Gastrocnemius medialis (tissue), 4 donors: ENCODE data around the gene DHH. TPM values are rescaled to one million over a fixed set of nuclear protein-coding genes. Genes with fewer than 3 reads are reported as not detected.

ENCODE experiments used
- ATAC-seq, 2 donors: fragments of 150-250 bp; one replicate each; pipeline ENCODE4 v1.9.1; 2016
- DNase-seq, 2 donors: peaks; one replicate each; pipeline ENCODE4 v3.0.0-alpha.2; 2019
- H3K27ac ChIP-seq, 4 donors: fragments of 200-600 bp; sonication (generic); 1 replicate in 1 of 4; 2 replicates in 3 of 4; pipeline ENCODE4 v1.5.1; 2016 to 2018; ENCODE audit warnings: mild to moderate bottlenecking in 2 of 4, moderate library complexity in 1 of 4
- H3K27me3 ChIP-seq, 3 donors: fragments of 200-600 bp; sonication (generic) in 2 of 3; 1 replicate in 1 of 3; 2 replicates in 2 of 3; pipeline versions ENCODE4 v1.5.1 to v1.6.0; 2016 to 2019; ENCODE audit warnings: mild to moderate bottlenecking in 1 of 3, moderate library complexity in 1 of 3
- H3K36me3 ChIP-seq, 2 donors: fragments of 200-600 bp; sonication (generic) in 1 of 2; one replicate each; pipeline ENCODE4 v1.5.1; 2017 to 2018
- H3K4me1 ChIP-seq, 2 donors: fragments of 200-600 bp; sonication (generic) in 1 of 2; one replicate each; pipeline ENCODE4 v1.5.1; 2016 to 2017; ENCODE audit warnings: mild to moderate bottlenecking in 2 of 2
- H3K4me3 ChIP-seq, 4 donors: fragments of 200-600 bp; sonication (generic) in 3 of 4; 1 replicate in 1 of 4; 2 replicates in 3 of 4; pipeline ENCODE4 v1.5.1; 2016 to 2019; ENCODE audit warnings: mild to moderate bottlenecking in 2 of 4
- H3K9me3 ChIP-seq, 3 donors: fragments of 200-600 bp; sonication (generic) in 2 of 3; 1 replicate in 1 of 3; 2 replicates in 2 of 3; pipeline ENCODE4 v1.5.1; 2016 to 2019
- POLR2A ChIP-seq, 2 donors: fragments of 450-650 bp; IDR thresholded peaks; one replicate each; pipeline ENCODE4 v1.6.1; 2017; ENCODE audit warnings: antibody characterized with exemption in 2 of 2, mild to moderate bottlenecking in 2 of 2, moderate library complexity in 2 of 2
- in situ Hi-C, 4 donors: fragments of 200-750 bp; cut with MboI; loops; one replicate each; pipeline versions ENCODE4 v1.15.0 to v1.8.0; 2017; ENCODE audit warnings: low sequenced_read_pairs in 4 of 4
- intact Hi-C: fragments of 100-400 bp; cut with DNase I; formaldehyde crosslinking; loops from one replicate; pipeline ENCODE4 v1.15.1; 2023; ENCODE audit warnings: low total_unique reads
- total RNA-seq, 4 donors: library from RNA; depleted of rRNA; stranded (reverse); fragments of >200 nt; gene quantifications; one replicate each; pipeline versions ENCODE4 v1.1.0 to v1.2.3, GENCODE V29; 2016
- TF ChIP-seq, protein P1 (sequence below), 5 experiments: fragments of 450-650 bp in 3 of 5; fragments of 200-600 bp in 2 of 5; sonication (generic) in 2 of 5; IDR thresholded peaks in 4 of 5; conservative IDR thresholded peaks in 1 of 5; 1 replicate in 4 of 5; 2 replicates in 1 of 5; pipeline ENCODE4 v1.5.1; 2016 to 2019; ENCODE audit warnings: antibody characterized with exemption in 5 of 5, mild to moderate bottlenecking in 3 of 5, moderate library complexity in 3 of 5

DHH gene
- total RNA-seq, 4 donors from 2014 or later, result 0.09 to 0.36 (median 0.15) TPM; not detected in 1

DNA sequence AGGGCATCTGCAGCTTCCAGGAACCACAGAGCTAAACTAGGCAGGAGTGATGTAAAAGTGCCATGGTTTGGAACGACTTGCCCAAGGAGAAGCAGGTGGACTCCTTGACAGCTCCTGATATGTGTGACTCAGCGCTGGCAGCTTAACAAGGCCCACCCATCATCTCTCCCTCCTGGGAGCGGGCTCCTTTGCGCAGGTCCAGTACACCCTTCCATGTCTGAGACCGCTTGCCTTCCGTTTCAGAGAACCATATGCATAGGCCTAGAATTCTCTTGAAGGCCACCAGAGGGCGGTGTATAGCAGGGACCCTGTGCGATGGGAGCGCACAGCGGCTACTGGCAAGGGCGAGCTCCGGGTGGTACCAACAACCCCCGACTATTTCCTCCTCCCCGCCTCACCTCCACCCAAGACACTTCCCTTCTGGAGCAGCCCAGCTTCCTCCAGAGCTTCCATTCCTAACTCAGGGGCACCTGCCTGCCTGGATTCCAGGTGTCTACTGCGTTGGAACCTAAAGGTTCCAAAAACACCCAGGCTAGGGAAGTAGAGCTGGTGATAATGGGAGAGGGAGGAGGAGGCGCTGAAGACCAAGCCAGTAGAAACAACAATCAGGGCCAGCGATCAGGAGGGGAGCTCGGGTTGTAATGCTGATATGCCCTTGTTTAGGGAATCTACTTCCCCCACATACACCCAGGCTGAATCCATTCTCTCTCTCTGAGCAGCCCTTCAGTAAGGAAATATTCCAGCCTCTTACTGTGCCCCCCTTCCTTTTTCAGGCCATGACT, 6.3 kb downstream of the DHH start:
- no peak overlapping the region for H3K27ac ChIP-seq
- H3K36me3 ChIP-seq, result no peaks in the 10 kb centered on the region
- in situ Hi-C loops (loop anchor here in 3 of 4 donors (5.0 to 25.0 kb wide), 3 partner anchors 34 to 149 kb away; no protein-coding TSS in a partner anchor), intact Hi-C loops (loop anchor here (1.0 kb wide), 3 partner anchors 33 to 147 kb away; no protein-coding TSS in a partner anchor)
- TF ChIP-seq, protein P1, sequence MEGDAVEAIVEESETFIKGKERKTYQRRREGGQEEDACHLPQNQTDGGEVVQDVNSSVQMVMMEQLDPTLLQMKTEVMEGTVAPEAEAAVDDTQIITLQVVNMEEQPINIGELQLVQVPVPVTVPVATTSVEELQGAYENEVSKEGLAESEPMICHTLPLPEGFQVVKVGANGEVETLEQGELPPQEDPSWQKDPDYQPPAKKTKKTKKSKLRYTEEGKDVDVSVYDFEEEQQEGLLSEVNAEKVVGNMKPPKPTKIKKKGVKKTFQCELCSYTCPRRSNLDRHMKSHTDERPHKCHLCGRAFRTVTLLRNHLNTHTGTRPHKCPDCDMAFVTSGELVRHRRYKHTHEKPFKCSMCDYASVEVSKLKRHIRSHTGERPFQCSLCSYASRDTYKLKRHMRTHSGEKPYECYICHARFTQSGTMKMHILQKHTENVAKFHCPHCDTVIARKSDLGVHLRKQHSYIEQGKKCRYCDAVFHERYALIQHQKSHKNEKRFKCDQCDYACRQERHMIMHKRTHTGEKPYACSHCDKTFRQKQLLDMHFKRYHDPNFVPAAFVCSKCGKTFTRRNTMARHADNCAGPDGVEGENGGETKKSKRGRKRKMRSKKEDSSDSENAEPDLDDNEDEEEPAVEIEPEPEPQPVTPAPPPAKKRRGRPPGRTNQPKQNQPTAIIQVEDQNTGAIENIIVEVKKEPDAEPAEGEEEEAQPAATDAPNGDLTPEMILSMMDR (IDR thresholded peaks at IDR 0.05 in 4 of 5, conservative IDR thresholded peaks at IDR 0.05 in 1 of 5), result peak; percentile 72 to 92 (median 87)
- no peak for TF ChIP-seq POLR2A (IDR thresholded peaks at IDR 0.05)
- peak; percentile 51 to 77 for DNase-seq
- H3K4me1 ChIP-seq, result peaks cover 8 to 22% of the 10 kb centered on the region in 2 donors
- ATAC-seq, result peak; percentile 94 to 97
- peak overlapping the region in 2 of 4 donors; percentile 20 to 40 for H3K4me3 ChIP-seq
- H3K27me3 ChIP-seq, result peaks cover 42 to 45% (median 45%) of the 10 kb centered on the region in 3 donors
- no peaks in the 10 kb centered on the region for H3K9me3 ChIP-seq

DNA sequence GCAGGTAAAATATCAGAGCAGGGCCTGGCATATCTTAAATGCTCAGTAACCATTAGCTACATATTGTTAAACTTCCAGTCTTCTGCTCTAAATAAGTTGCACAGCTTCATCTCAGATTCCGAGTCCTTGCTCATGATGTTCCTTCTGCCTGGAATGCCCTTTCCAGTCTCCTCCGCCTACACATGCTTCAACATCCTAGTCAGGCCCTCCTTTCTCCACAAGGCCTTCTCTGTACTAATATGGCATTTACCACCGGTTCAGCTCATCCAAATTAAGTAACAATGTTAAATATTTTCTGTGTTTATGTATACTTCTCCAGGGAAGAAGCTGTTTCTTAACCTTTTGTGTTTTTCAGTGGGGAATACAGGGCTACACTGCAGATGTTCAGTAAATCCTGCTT, 8.5 kb downstream of the DHH start:
- Histone ChIP-seq H3K4me3 (no peak overlapping the region), H3K4me1 (peaks cover 8% of the 10 kb centered on the region in 2 donors), H3K27me3 (peaks cover 20 to 24% (median 23%) of the 10 kb centered on the region in 3 donors), H3K9me3 (no peaks in the 10 kb centered on the region), H3K36me3 (no peaks in the 10 kb centered on the region), H3K27ac (no peak overlapping the region)
- in situ Hi-C loops (loop anchor here in 3 of 4 donors (5.0 to 25.0 kb wide), 3 partner anchors 36 to 151 kb away; no protein-coding TSS in a partner anchor), intact Hi-C loops (no loop called here)
- TF ChIP-seq, protein P1 (IDR thresholded peaks at IDR 0.05 in 4 of 5, conservative IDR thresholded peaks at IDR 0.05 in 1 of 5), result no peak
- TF ChIP-seq POLR2A (IDR thresholded peaks at IDR 0.05), result no peak
- no peak for DNase-seq
- no peak for ATAC-seq

DNA sequence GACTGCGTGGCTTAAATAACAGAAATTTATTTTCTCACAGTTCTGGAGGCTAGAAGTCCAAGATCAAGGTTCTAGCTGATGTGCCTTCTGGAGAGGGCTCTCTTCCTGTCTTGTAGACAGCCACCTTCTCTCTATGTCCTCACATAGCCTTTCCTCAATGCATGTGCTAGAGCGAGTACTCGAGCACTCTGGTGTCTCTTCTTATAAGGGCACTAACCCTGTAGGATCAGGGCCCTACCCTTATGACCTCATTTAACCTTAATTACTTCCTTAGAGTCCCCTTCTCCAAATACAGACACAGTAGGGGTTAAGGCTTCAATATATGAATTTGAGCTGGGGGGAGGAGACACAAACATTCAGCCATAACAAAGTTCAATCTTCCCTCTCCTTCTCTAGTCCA, 10.2 kb downstream of the DHH start:
- DNase-seq (no peak), ATAC-seq (no peak)
- in situ Hi-C loops (loop anchor here in 2 of 4 donors (10.0 to 25.0 kb wide), 2 partner anchors 150 to 153 kb away; no protein-coding TSS in a partner anchor), intact Hi-C loops (no loop called here)
- Histone ChIP-seq H3K36me3 (no peaks in the 10 kb centered on the region), H3K4me3 (no peak overlapping the region), H3K9me3 (no peaks in the 10 kb centered on the region), H3K4me1 (peaks cover 0 to under 1% of the 10 kb centered on the region in 2 donors), H3K27me3 (peaks cover 5 to 9% (median 8%) of the 10 kb centered on the region in 3 donors), H3K27ac (no peak overlapping the region)
- TF ChIP-seq POLR2A (IDR thresholded peaks at IDR 0.05), result no peak
- TF ChIP-seq, protein P1 (IDR thresholded peaks at IDR 0.05 in 4 of 5, conservative IDR thresholded peaks at IDR 0.05 in 1 of 5), result no peak

DNA sequence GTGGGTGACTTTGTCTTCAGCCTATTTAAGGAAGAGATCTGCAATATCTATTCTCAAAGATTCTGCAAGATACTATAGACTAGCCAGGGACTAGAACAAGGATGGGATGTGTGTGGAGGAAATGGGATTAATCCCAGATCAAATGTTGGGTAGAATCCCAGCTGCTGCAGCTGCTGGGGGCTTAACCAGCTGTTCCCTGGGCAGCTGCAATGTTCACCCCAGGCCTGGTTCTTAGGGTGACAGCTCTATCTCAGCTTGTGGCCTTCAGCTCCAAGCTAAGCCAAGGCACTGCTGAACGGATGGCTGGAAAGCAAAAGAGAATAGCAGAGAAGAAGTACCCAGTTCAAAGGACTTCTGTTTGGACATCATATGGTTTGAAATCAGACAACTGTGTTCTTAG, 14.8 kb downstream of the DHH start:
- H3K27ac ChIP-seq, result no peak overlapping the region
- H3K36me3 ChIP-seq, result no peaks in the 10 kb centered on the region
- H3K27me3 ChIP-seq, result no peaks in the 10 kb centered on the region
- H3K9me3 ChIP-seq, result no peaks in the 10 kb centered on the region
- DNase-seq (no peak), ATAC-seq (no peak)
- intact Hi-C loops (no loop called here), in situ Hi-C loops (loop anchor here in 3 of 4 donors (10.0 to 25.0 kb wide), 3 partner anchors 45 to 158 kb away; no protein-coding TSS in a partner anchor)
- H3K4me3 ChIP-seq, result no peak overlapping the region
- no peaks in the 10 kb centered on the region for H3K4me1 ChIP-seq
- TF ChIP-seq, protein P1 (IDR thresholded peaks at IDR 0.05 in 4 of 5, conservative IDR thresholded peaks at IDR 0.05 in 1 of 5), result no peak
- no peak for TF ChIP-seq POLR2A (IDR thresholded peaks at IDR 0.05)
